ENCODE data around the gene SCARB2.
A peak's percentile ranks its signal among the peaks of the same experiment; 100 is the strongest.

The SCARB2 gene

GRCh38 chr4:76174216-76174615, 39.4 kb downstream of the SCARB2 start:
- no peak for DNase-seq (ENCODE audit: low read depth)
- H3K4me3 ChIP-seq (ENCODE audit: low read depth, low read length), result no peak overlapping the region

GRCh38 chr4:76168688-76169087, 44.9 kb downstream of the SCARB2 start:
- no peak for DNase-seq (ENCODE audit: low read depth)
- H3K4me3 ChIP-seq (ENCODE audit: low read depth, low read length), result no peak overlapping the region

GRCh38 chr4:76166480-76166879, 47.1 kb downstream of the SCARB2 start:
- DNase-seq (ENCODE audit: low read depth), result no peak
- no peak overlapping the region for H3K4me3 ChIP-seq (ENCODE audit: low read depth, low read length)

- H3K4me3 ChIP-seq (ENCODE audit: low read depth, low read length), result no peak overlapping the region
- no peak for DNase-seq (ENCODE audit: low read depth)
Measured at GRCh38 chr4:76160355-76160754, 53.3 kb downstream of the SCARB2 start.

GRCh38 chr4:76156635-76157034, 57.0 kb downstream of the SCARB2 start:
- no peak overlapping the region for H3K4me3 ChIP-seq (ENCODE audit: low read depth, low read length)
- no peak for DNase-seq (ENCODE audit: low read depth)

GRCh38 chr4:76155979-76156378, 57.6 kb downstream of the SCARB2 start:
- no peak for DNase-seq (ENCODE audit: low read depth)

GRCh38 chr4:76153356-76153755, 60.3 kb downstream of the SCARB2 start:
- DNase-seq (ENCODE audit: low read depth), result no peak
- no peak overlapping the region for H3K4me3 ChIP-seq (ENCODE audit: low read depth, low read length)

More at GRCh38 chr4:76155979-76156378, 57.6 kb downstream of the SCARB2 start:
- H3K4me3 ChIP-seq (ENCODE audit: low read depth, low read length), result no peak overlapping the region

GRCh38 chr4:76148142-76148865, 65.3 kb downstream of the SCARB2 start, which contains the start of gene NUP54:
Gene NUP54, minus strand, starts transcription at chr4:76148397. Its CDS starts 23 bp downstream, at chr4:76148374.
- peak; percentile 84 for DNase-seq (ENCODE audit: low read depth)
- H3K4me3 ChIP-seq (ENCODE audit: low read depth, low read length), result peak within 1 kb of the TSS; percentile 70

- H3K4me3 ChIP-seq (ENCODE audit: low read depth, low read length), result peak overlapping the region; percentile 70
- peak; percentile 67 for DNase-seq (ENCODE audit: low read depth)
Measured at GRCh38 chr4:76147454-76148141, 66.0 kb downstream of the SCARB2 start.

GRCh38 chr4:76144546-76144945, 69.1 kb downstream of the SCARB2 start:
- DNase-seq (ENCODE audit: low read depth), result no peak
- no peak overlapping the region for H3K4me3 ChIP-seq (ENCODE audit: low read depth, low read length)

- no peak for DNase-seq (ENCODE audit: low read depth)
Measured at GRCh38 chr4:76141241-76141640, 72.4 kb downstream of the SCARB2 start.

GRCh38 chr4:76127754-76128153, 85.9 kb downstream of the SCARB2 start:
- DNase-seq (ENCODE audit: low read depth), result no peak
- no peak overlapping the region for H3K4me3 ChIP-seq (ENCODE audit: low read depth, low read length)

More at GRCh38 chr4:76141241-76141640, 72.4 kb downstream of the SCARB2 start:
- H3K4me3 ChIP-seq (ENCODE audit: low read depth, low read length), result no peak overlapping the region

GRCh38 chr4:76125816-76126215, 87.8 kb downstream of the SCARB2 start:
- no peak for DNase-seq (ENCODE audit: low read depth)
- no peak overlapping the region for H3K4me3 ChIP-seq (ENCODE audit: low read depth, low read length)

GRCh38 chr4:76120199-76120598, 93.4 kb downstream of the SCARB2 start:
- H3K4me3 ChIP-seq (ENCODE audit: low read depth, low read length), result no peak overlapping the region
- DNase-seq (ENCODE audit: low read depth), result no peak

- DNase-seq (ENCODE audit: low read depth), result no peak
- no peak overlapping the region for H3K4me3 ChIP-seq (ENCODE audit: low read depth, low read length)
Measured at GRCh38 chr4:76117536-76117935, 96.1 kb downstream of the SCARB2 start.

- DNase-seq (ENCODE audit: low read depth), result no peak
- H3K4me3 ChIP-seq (ENCODE audit: low read depth, low read length), result no peak overlapping the region
Measured at GRCh38 chr4:76116821-76117220, 96.8 kb downstream of the SCARB2 start.
